CD4-positive, alpha-beta memory T cell (primary cell): ENCODE data around the gene PROCA1. TPM values are rescaled to one million over a fixed set of nuclear protein-coding genes. Genes with fewer than 3 reads are reported as not detected.

Experiments
- CTCF ChIA-PET: fragments of 350-600 bp; sonication (Branson Sonifier 250); formaldehyde crosslinking; loops from one replicate; lab custom pipeline; 2021; ENCODE audit warnings: inconsistent platforms; ENCODE audit not compliant: partially characterized antibody; lab: Charles Lee
- POLR2A ChIA-PET: fragments of 350-600 bp; sonication (Branson Sonifier 250); formaldehyde crosslinking; loops from one replicate; lab custom pipeline; 2021; ENCODE audit not compliant: partially characterized antibody; lab: Charles Lee
- DNase-seq, 5 donors: peaks; one replicate each; pipeline versions ENCODE4 v3.0.0 to v3.0.0-alpha.2; 2020 to 2022; ENCODE audit warnings: mixed read lengths in 1 of 5
- H3K27ac ChIP-seq: one replicate; pipeline ENCODE4 v1.7.0; 2013; ENCODE audit warnings: low read depth, low read length
- H3K27me3 ChIP-seq: 2 replicates; pipeline ENCODE4 v1.7.0; 2013; ENCODE audit warnings: mild to moderate bottlenecking, low read length, moderate library complexity; ENCODE audit not compliant: insufficient read depth
- H3K36me3 ChIP-seq: 2 replicates; pipeline ENCODE4 v1.7.0; 2013; ENCODE audit warnings: mild to moderate bottlenecking, low read length, moderate library complexity; ENCODE audit not compliant: insufficient read depth
- H3K4me1 ChIP-seq: 2 replicates; pipeline ENCODE4 v1.7.0; 2013; ENCODE audit warnings: mild to moderate bottlenecking, low read length, moderate library complexity; ENCODE audit not compliant: insufficient read depth
- H3K4me3 ChIP-seq, 2 donors: one replicate each; pipeline ENCODE4 v1.7.0; 2013; ENCODE audit warnings: low read length in 2 of 2, mild to moderate bottlenecking in 1 of 2
- H3K9me3 ChIP-seq, 2 donors: one replicate each; pipeline ENCODE4 v1.7.0; 2013; ENCODE audit warnings: low read length in 2 of 2, control low read depth in 1 of 2; ENCODE audit not compliant: control insufficient read depth in 1 of 2
- H3K27ac Mint-ChIP-seq, 7 donors: one replicate each; pipeline ENCODE4 v1.8.0; 2020 to 2021; ENCODE audit warnings: mixed read lengths in 7 of 7, mild to moderate bottlenecking in 6 of 7, inconsistent platforms in 3 of 7, moderate library complexity in 3 of 7
- H3K27me3 Mint-ChIP-seq, 2 donors: one replicate each; pipeline ENCODE4 v1.8.0; 2020 to 2021; ENCODE audit warnings: mixed read lengths in 2 of 2
- H3K36me3 Mint-ChIP-seq, 2 donors: one replicate each; pipeline ENCODE4 v1.8.0; 2020 to 2021; ENCODE audit warnings: mixed read lengths in 2 of 2, inconsistent platforms in 1 of 2, mild to moderate bottlenecking in 1 of 2
- H3K4me1 Mint-ChIP-seq, 4 donors: one replicate each; pipeline ENCODE4 v1.8.0; 2020 to 2021; ENCODE audit warnings: mixed read lengths in 4 of 4, mild to moderate bottlenecking in 1 of 4
- H3K4me3 Mint-ChIP-seq, 8 donors: one replicate each; pipeline ENCODE4 v1.8.0; 2020 to 2021; ENCODE audit warnings: mixed read lengths in 8 of 8, mild to moderate bottlenecking in 7 of 8, moderate library complexity in 6 of 8, inconsistent platforms in 3 of 8
- H3K9me3 Mint-ChIP-seq, 8 donors: one replicate each; pipeline ENCODE4 v1.8.0; 2020 to 2021; ENCODE audit warnings: mixed read lengths in 8 of 8, mild to moderate bottlenecking in 5 of 8, inconsistent platforms in 3 of 8, moderate library complexity in 1 of 8
- intact Hi-C: fragments of 100-400 bp; cut with micrococcal nuclease; formaldehyde crosslinking; loops from one replicate; pipeline ENCODE4 v1.15.1; 2023
- polyA plus RNA-seq, 2 donors: library from polyadenylated mRNA; unstranded; fragments of 300-500 nt; fragmentation: Illumina TruSeq; gene quantifications; one replicate each; pipeline ENCODE4 v1.2.3, GENCODE V29; 2021
- total RNA-seq, 2 experiments: library from RNA; stranded (reverse); gene quantifications; one replicate each; pipeline ENCODE4 v1.2.3, GENCODE V29; 2021

PROCA1 gene
- total and polyA plus RNA-seq, 4 experiments from 2014 or later: 0.12 to 17.4 (median 7.9) TPM

GRCh38 chr17:28716740-28717577 is 5.3 kb upstream of the PROCA1 start:
- peaks cover 22 to 25% of the 10 kb centered on the region in 2 donors for H3K36me3 Mint-ChIP-seq
- H3K27me3 Mint-ChIP-seq: peaks cover 9 to 18% of the 10 kb centered on the region in 2 donors
- Histone ChIP-seq H3K27me3 (peaks cover 11% of the 10 kb centered on the region), H3K27ac (no peak overlapping the region), H3K36me3 (peaks cover 10% of the 10 kb centered on the region), H3K4me1 (peaks cover 38% of the 10 kb centered on the region), H3K9me3 (no peaks in the 10 kb centered on the region), H3K4me3 (no peak overlapping the region)
- peak overlapping the region in 2 of 7 donors; percentile 4 to 16 for H3K27ac Mint-ChIP-seq
- CTCF ChIA-PET: interaction anchor here (1.2 kb wide), 1 partner anchor 47 kb away, joined by 3 read pairs; no protein-coding TSS in a partner anchor
- POLR2A ChIA-PET: interaction anchor here (0.8 kb wide), 1 partner anchor 235 kb away, joined by 3 read pairs; the partner anchor contains the start of gene PHF12
- intact Hi-C loops: loop anchor here (5.0 kb wide), 1 partner anchor 425 kb away; no protein-coding TSS in a partner anchor
- no peaks in the 10 kb centered on the region for H3K9me3 Mint-ChIP-seq
- peak overlapping the region in 1 of 8 donors; percentile 39 for H3K4me3 Mint-ChIP-seq
- no peak for DNase-seq
- H3K4me1 Mint-ChIP-seq: peaks cover 25 to 46% (median 36%) of the 10 kb centered on the region in 4 donors

GRCh38 chr17:28715217-28715616 is 3.5 kb upstream of the PROCA1 start:
- peaks cover 9 to 18% of the 10 kb centered on the region in 2 donors for H3K27me3 Mint-ChIP-seq
- no peaks in the 10 kb centered on the region for H3K9me3 Mint-ChIP-seq
- intact Hi-C loops: loop anchor here (5.0 kb wide), 1 partner anchor 427 kb away; no protein-coding TSS in a partner anchor
- Histone ChIP-seq H3K36me3 (no peaks in the 10 kb centered on the region), H3K27me3 (peaks cover 11% of the 10 kb centered on the region), H3K27ac (no peak overlapping the region), H3K9me3 (no peaks in the 10 kb centered on the region), H3K4me3 (no peak overlapping the region), H3K4me1 (peaks cover 26% of the 10 kb centered on the region)
- peaks cover 18 to 43% (median 28%) of the 10 kb centered on the region in 4 donors for H3K4me1 Mint-ChIP-seq
- ChIA-PET CTCF (interaction anchor here (1.2 to 1.7 kb wide), 2 partner anchors 11 to 49 kb away, joined by 3 to 7 read pairs; partner anchors contain the start of gene TLCD1), POLR2A (no interaction called here)
- H3K4me3 Mint-ChIP-seq: no peak overlapping the region
- H3K27ac Mint-ChIP-seq: peak overlapping the region in 1 of 7 donors; percentile 3
- no peak for DNase-seq
- peaks cover 9 to 12% of the 10 kb centered on the region in 2 donors for H3K36me3 Mint-ChIP-seq

- Histone ChIP-seq H3K4me3 (no peak overlapping the region), H3K27me3 (peaks cover 11% of the 10 kb centered on the region), H3K36me3 (no peaks in the 10 kb centered on the region), H3K4me1 (peaks cover 24% of the 10 kb centered on the region), H3K27ac (no peak overlapping the region), H3K9me3 (no peaks in the 10 kb centered on the region)
- ChIA-PET CTCF (interaction anchor here (1.7 to 3.5 kb wide), 2 partner anchors 12 to 13 kb away, joined by 7 to 22 read pairs; partner anchors contain the start of genes NEK8 and TLCD1), POLR2A (no interaction called here)
- no peak for DNase-seq
- intact Hi-C loops: no loop called here
- peaks cover 9 to 16% of the 10 kb centered on the region in 2 donors for H3K27me3 Mint-ChIP-seq
- H3K4me3 Mint-ChIP-seq: peak overlapping the region in 1 of 8 donors; percentile 18
- H3K9me3 Mint-ChIP-seq: no peaks in the 10 kb centered on the region
- H3K36me3 Mint-ChIP-seq: peaks cover 3 to 4% of the 10 kb centered on the region in 2 donors
- peaks cover 15 to 34% (median 23%) of the 10 kb centered on the region in 4 donors for H3K4me1 Mint-ChIP-seq
- H3K27ac Mint-ChIP-seq: no peak overlapping the region
These were observed 2.6 kb upstream of the PROCA1 start for GRCh38 chr17:28714281-28714680.

- H3K27ac Mint-ChIP-seq: peak overlapping the region; percentile 87 to 97 (median 96)
- intact Hi-C loops: no loop called here
- Histone ChIP-seq H3K9me3 (no peaks in the 10 kb centered on the region), H3K36me3 (no peaks in the 10 kb centered on the region), H3K4me1 (peaks cover 20% of the 10 kb centered on the region), H3K27me3 (peaks cover 11% of the 10 kb centered on the region), H3K27ac (peak overlapping the region; percentile 85), H3K4me3 (no peak overlapping the region)
- H3K9me3 Mint-ChIP-seq: peaks cover 0 to 2% (median 0%) of the 10 kb centered on the region in 8 donors
- ChIA-PET CTCF (interaction anchor here (1.1 to 3.5 kb wide), 3 partner anchors 7 to 68 kb away, joined by 3 to 22 read pairs (median 9); partner anchors contain the start of genes BLTP2, NEK8, RPL23A and TLCD1), POLR2A (interaction anchor here (0.8 to 7.3 kb wide), 10 partner anchors 8 to 239 kb away, joined by 3 to 93 read pairs (median 13); partner anchors contain the start of genes DHRS13, NEK8, PHF12 and PIGS)
- no peak for DNase-seq
- peak overlapping the region; percentile 91 to 95 (median 94) for H3K4me3 Mint-ChIP-seq
- H3K4me1 Mint-ChIP-seq: peaks cover 10 to 22% (median 16%) of the 10 kb centered on the region in 4 donors
- H3K36me3 Mint-ChIP-seq: peaks cover 3 to 4% of the 10 kb centered on the region in 2 donors
- peaks cover 7 to 14% of the 10 kb centered on the region in 2 donors for H3K27me3 Mint-ChIP-seq
These were observed 1.2 kb upstream of the PROCA1 start for GRCh38 chr17:28712705-28713415.

GRCh38 chr17:28712032-28712704 is 480 bp upstream of the PROCA1 start:
- Histone ChIP-seq H3K36me3 (no peaks in the 10 kb centered on the region), H3K4me1 (peaks cover 16% of the 10 kb centered on the region), H3K4me3 (peak overlapping the region; percentile 63 to 69), H3K27ac (peak overlapping the region; percentile 85), H3K27me3 (peaks cover 11% of the 10 kb centered on the region), H3K9me3 (no peaks in the 10 kb centered on the region)
- Mint-ChIP-seq H3K36me3 (peaks cover 3 to 4% of the 10 kb centered on the region in 2 donors), H3K4me3 (peak overlapping the region; percentile 91 to 95 (median 94)), H3K27me3 (peaks cover 6 to 14% of the 10 kb centered on the region in 2 donors), H3K4me1 (peaks cover 13 to 28% (median 19%) of the 10 kb centered on the region in 4 donors), H3K27ac (peak overlapping the region; percentile 92 to 97 (median 96)), H3K9me3 (peaks cover 0 to 2% (median 0%) of the 10 kb centered on the region in 8 donors)
- intact Hi-C loops: no loop called here
- peak; percentile 51 to 79 (median 60) for DNase-seq
- CTCF ChIA-PET: interaction anchor here (1.1 to 3.5 kb wide), 7 partner anchors 8 to 377 kb away, joined by 3 to 22 read pairs (median 8); partner anchors contain the start of genes IFT20, NEK8, RPL23A and TLCD1
- POLR2A ChIA-PET: interaction anchor here (0.8 to 7.3 kb wide), 15 partner anchors 9 to 240 kb away, joined by 3 to 93 read pairs (median 10); partner anchors contain the start of genes BLTP2, DHRS13, NEK8 and PHF12
